DOHH2 (cell line): ENCODE data around the gene SCN4B.

Experiments used
- CTCF ChIP-seq: fragments of 200-600 bp; sonication (generic); IDR thresholded peaks from one replicate; pipeline ENCODE4 v1.5.1; 2014; ENCODE audit warnings: antibody characterized with exemption, mild to moderate bottlenecking, low read depth, low read length; ENCODE audit not compliant: poor library complexity, severe bottlenecking
- EZH2phosphoT487 ChIP-seq: fragments of 200-600 bp; sonication (generic); IDR thresholded peaks from 2 replicates; pipeline ENCODE4 v1.6.1; 2017; ENCODE audit warnings: borderline replicate concordance, mild to moderate bottlenecking, antibody characterized with exemption, low read length, moderate library complexity, mixed read lengths

- TF ChIP-seq EZH2phosphoT487 (no peak), CTCF (no peak)
Observed at GRCh38 chr11:118148856-118149255, 3.8 kb downstream of the SCN4B start.
